ENCODE measurements around the gene DDX43.

DDX43 gene

DNA sequence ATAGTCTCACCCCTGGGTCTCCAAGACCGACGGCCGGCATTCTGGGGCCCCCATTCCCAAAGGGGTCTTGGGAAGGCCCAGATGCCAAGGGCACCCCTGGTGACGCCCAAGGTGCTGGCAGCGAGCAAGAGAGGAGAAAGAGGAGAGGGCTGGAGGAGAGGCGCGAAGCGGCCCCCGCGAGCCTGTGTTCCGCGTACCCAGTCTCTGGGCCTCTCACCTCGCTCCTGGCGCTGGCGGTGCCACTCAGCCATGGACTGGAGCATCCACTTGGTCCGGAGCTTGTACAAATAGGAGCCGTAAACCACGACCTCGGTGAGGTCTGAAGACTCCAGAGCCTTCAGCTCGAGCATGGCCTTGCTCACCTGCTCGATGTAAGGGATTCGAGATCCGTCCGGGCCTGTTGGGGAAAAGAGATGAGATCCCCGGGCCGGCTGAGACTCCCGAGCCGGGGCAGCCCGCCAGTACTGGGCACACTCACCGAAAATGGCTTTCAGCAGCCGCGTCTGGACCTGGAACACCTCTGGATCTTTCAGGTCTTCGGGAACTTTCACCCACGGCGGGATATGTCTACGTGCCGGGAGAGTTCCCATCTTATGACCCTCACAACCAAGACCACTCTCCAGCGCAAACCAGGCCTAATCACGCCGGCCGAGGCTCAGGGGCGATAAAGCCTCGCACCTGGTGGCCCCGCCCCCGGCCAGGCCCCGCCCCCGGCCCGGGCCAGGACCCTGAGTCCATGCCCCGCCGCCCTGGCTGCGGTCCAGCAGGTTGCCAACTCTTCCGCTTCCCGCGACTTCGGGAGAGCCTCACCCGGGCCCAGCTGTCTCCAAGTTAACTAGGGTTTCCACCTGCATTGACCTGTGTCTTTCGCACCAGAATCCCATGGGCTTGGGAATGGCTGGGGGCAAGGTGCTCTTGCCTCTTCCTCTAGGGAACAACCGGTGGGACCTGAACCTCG lies 40.7 kb upstream of the DDX43 start, which contains the start of gene DPPA5:
Gene DPPA5, minus strand, starts transcription at position 641 of the 958 bp plus-strand sequence. Its CDS starts 51 bp downstream, at position 590.
- H3K36me3 ChIP-seq (ENCODE audit: control insufficient read depth in 1 of 2, insufficient read depth in 2 of 2, low read depth in 1 of 2, low read length in 2 of 2): no peaks in the 10 kb centered on the region
- H2AFZ ChIP-seq (ENCODE audit: low read depth, low read length): no peak within 1 kb of the TSS
- H2BK5ac ChIP-seq (ENCODE audit: low read depth, low read length, poor library complexity, severe bottlenecking): no peak within 1 kb of the TSS
- no peak within 1 kb of the TSS for H3K27ac ChIP-seq (ENCODE audit: low read length, poor library complexity, severe bottlenecking)
- H3K9ac ChIP-seq (ENCODE audit: low read length): no peak within 1 kb of the TSS
- H2BK120ac ChIP-seq (ENCODE audit: low read depth, low read length): no peak within 1 kb of the TSS
- H4K8ac ChIP-seq (ENCODE audit: low read length): no peak within 1 kb of the TSS
- no peak within 1 kb of the TSS for H3K4ac ChIP-seq (ENCODE audit: low read depth in 1 of 2, low read length in 2 of 2)
- H3K14ac ChIP-seq (ENCODE audit: low read length in 2 of 2): no peak within 1 kb of the TSS
- no peak for DNase-seq
- H3K18ac ChIP-seq (ENCODE audit: low read depth in 1 of 2, low read length in 2 of 2): no peak within 1 kb of the TSS
- H2BK12ac ChIP-seq (ENCODE audit: low read length in 2 of 2): no peak within 1 kb of the TSS
- H3K23ac ChIP-seq (ENCODE audit: low read length in 2 of 2): no peak within 1 kb of the TSS
- no peak within 1 kb of the TSS for H3K4me2 ChIP-seq (ENCODE audit: low read length, poor library complexity, severe bottlenecking)
- H2BK15ac ChIP-seq (ENCODE audit: low read depth, poor library complexity, severe bottlenecking): no peak within 1 kb of the TSS
- peaks cover 8 to 27% of the 10 kb centered on the region in 2 experiments for H3K27me3 ChIP-seq (ENCODE audit: control insufficient read depth in 1 of 2, insufficient read depth in 1 of 2, low read length in 2 of 2)
- H3K4me3 ChIP-seq (ENCODE audit: insufficient read depth in 1 of 2, low read depth in 1 of 2, low read length in 2 of 2): no peak within 1 kb of the TSS
- no peaks in the 10 kb centered on the region for H3K9me3 ChIP-seq (ENCODE audit: control insufficient read depth, low read length)
- 92% methylated on average over 58 of the region's 59 CpGs for WGBS
- H3K79me1 ChIP-seq (replicated peaks; ENCODE audit: low read length, poor library complexity, severe bottlenecking): no peaks in the 10 kb centered on the region
- no peaks in the 10 kb centered on the region for H3K4me1 ChIP-seq (ENCODE audit: control insufficient read depth, insufficient read depth, low read depth, low read length)
- H2AK5ac ChIP-seq (ENCODE audit: low read length, severe bottlenecking): no peak within 1 kb of the TSS
- no peak within 1 kb of the TSS for H4K91ac ChIP-seq (ENCODE audit: low read length)

- 96% methylated on average over 23 of the region's 23 CpGs for WGBS
- no peak within 1 kb of the TSS for H4K91ac ChIP-seq (ENCODE audit: low read length)
- no peak within 1 kb of the TSS for H3K23ac ChIP-seq (ENCODE audit: low read length in 2 of 2)
- no peak within 1 kb of the TSS for H3K4me3 ChIP-seq (ENCODE audit: insufficient read depth in 1 of 2, low read depth in 1 of 2, low read length in 2 of 2)
- H2BK15ac ChIP-seq (ENCODE audit: low read depth, poor library complexity, severe bottlenecking): no peak within 1 kb of the TSS
- no peak within 1 kb of the TSS for H2BK12ac ChIP-seq (ENCODE audit: low read length in 2 of 2)
- H2AFZ ChIP-seq (ENCODE audit: low read depth, low read length): no peak within 1 kb of the TSS
- H3K4me2 ChIP-seq (ENCODE audit: low read length, poor library complexity, severe bottlenecking): no peak within 1 kb of the TSS
- no peak within 1 kb of the TSS for H3K4ac ChIP-seq (ENCODE audit: low read depth in 1 of 2, low read length in 2 of 2)
- H3K18ac ChIP-seq (ENCODE audit: low read depth in 1 of 2, low read length in 2 of 2): no peak within 1 kb of the TSS
- H3K14ac ChIP-seq (ENCODE audit: low read length in 2 of 2): no peak within 1 kb of the TSS
- H3K27ac ChIP-seq (ENCODE audit: low read length, poor library complexity, severe bottlenecking): no peak within 1 kb of the TSS
- no peak for DNase-seq
- no peak within 1 kb of the TSS for H4K8ac ChIP-seq (ENCODE audit: low read length)
- no peaks in the 10 kb centered on the region for H3K27me3 ChIP-seq (ENCODE audit: control insufficient read depth in 1 of 2, insufficient read depth in 1 of 2, low read length in 2 of 2)
- no peaks in the 10 kb centered on the region for H3K36me3 ChIP-seq (ENCODE audit: control insufficient read depth in 1 of 2, insufficient read depth in 2 of 2, low read depth in 1 of 2, low read length in 2 of 2)
- no peak within 1 kb of the TSS for H3K9ac ChIP-seq (ENCODE audit: low read length)
- no peaks in the 10 kb centered on the region for H3K79me1 ChIP-seq (replicated peaks; ENCODE audit: low read length, poor library complexity, severe bottlenecking)
- H2AK5ac ChIP-seq (ENCODE audit: low read length, severe bottlenecking): no peak within 1 kb of the TSS
- no peak within 1 kb of the TSS for H2BK5ac ChIP-seq (ENCODE audit: low read depth, low read length, poor library complexity, severe bottlenecking)
- no peak within 1 kb of the TSS for H2BK120ac ChIP-seq (ENCODE audit: low read depth, low read length)
- no peaks in the 10 kb centered on the region for H3K4me1 ChIP-seq (ENCODE audit: control insufficient read depth, insufficient read depth, low read depth, low read length)
- H3K9me3 ChIP-seq (ENCODE audit: control insufficient read depth, low read length): no peaks in the 10 kb centered on the region
Measured at GRCh38 chr6:73362358-73362757, 32.3 kb upstream of the DDX43 start, which contains the start of gene KHDC3L. Gene KHDC3L (plus strand): TSS chr6:73362658. CDS start chr6:73362730, 72 bp downstream.

GRCh38 chr6:73362869-73363536 lies 31.6 kb upstream of the DDX43 start:
- no peaks in the 10 kb centered on the region for H3K9me3 ChIP-seq (ENCODE audit: control insufficient read depth, low read length)
- H3K9ac ChIP-seq (ENCODE audit: low read length): no peak overlapping the region
- no peak overlapping the region for H2BK15ac ChIP-seq (ENCODE audit: low read depth, poor library complexity, severe bottlenecking)
- H2BK12ac ChIP-seq (ENCODE audit: low read length in 2 of 2): no peak overlapping the region
- H3K27ac ChIP-seq (ENCODE audit: low read length, poor library complexity, severe bottlenecking): no peak overlapping the region
- no peak overlapping the region for H4K8ac ChIP-seq (ENCODE audit: low read length)
- H3K36me3 ChIP-seq (ENCODE audit: control insufficient read depth in 1 of 2, insufficient read depth in 2 of 2, low read depth in 1 of 2, low read length in 2 of 2): no peaks in the 10 kb centered on the region
- no peak overlapping the region for H2AFZ ChIP-seq (ENCODE audit: low read depth, low read length)
- H2BK5ac ChIP-seq (ENCODE audit: low read depth, low read length, poor library complexity, severe bottlenecking): no peak overlapping the region
- no peaks in the 10 kb centered on the region for H3K79me1 ChIP-seq (replicated peaks; ENCODE audit: low read length, poor library complexity, severe bottlenecking)
- H3K4ac ChIP-seq (ENCODE audit: low read depth in 1 of 2, low read length in 2 of 2): no peak overlapping the region
- no peaks in the 10 kb centered on the region for H3K27me3 ChIP-seq (ENCODE audit: control insufficient read depth in 1 of 2, insufficient read depth in 1 of 2, low read length in 2 of 2)
- no peak overlapping the region for H3K23ac ChIP-seq (ENCODE audit: low read length in 2 of 2)
- WGBS: 94% methylated on average over 31 of the region's 31 CpGs
- H3K14ac ChIP-seq (ENCODE audit: low read length in 2 of 2): no peak overlapping the region
- H2BK120ac ChIP-seq (ENCODE audit: low read depth, low read length): no peak overlapping the region
- no peak overlapping the region for H4K91ac ChIP-seq (ENCODE audit: low read length)
- H3K4me3 ChIP-seq (ENCODE audit: insufficient read depth in 1 of 2, low read depth in 1 of 2, low read length in 2 of 2): no peak overlapping the region
- no peaks in the 10 kb centered on the region for H3K4me1 ChIP-seq (ENCODE audit: control insufficient read depth, insufficient read depth, low read depth, low read length)
- H2AK5ac ChIP-seq (ENCODE audit: low read length, severe bottlenecking): no peak overlapping the region
- no peak for DNase-seq
- no peak overlapping the region for H3K4me2 ChIP-seq (ENCODE audit: low read length, poor library complexity, severe bottlenecking)
- H3K18ac ChIP-seq (ENCODE audit: low read depth in 1 of 2, low read length in 2 of 2): no peak overlapping the region

DNA sequence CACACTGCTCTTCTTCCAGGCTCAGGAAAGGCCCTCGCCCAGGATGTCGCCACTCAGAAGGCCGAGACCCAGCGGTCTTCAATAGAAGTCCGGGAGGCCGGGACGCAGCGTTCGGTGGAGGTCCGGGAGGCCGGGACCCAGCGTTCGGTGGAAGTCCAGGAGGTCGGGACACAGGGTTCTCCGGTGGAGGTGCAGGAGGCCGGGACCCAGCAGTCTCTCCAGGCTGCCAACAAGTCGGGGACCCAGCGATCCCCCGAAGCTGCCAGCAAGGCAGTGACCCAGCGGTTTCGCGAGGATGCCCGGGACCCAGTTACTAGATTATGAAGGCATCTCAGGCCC lies 31.1 kb upstream of the DDX43 start:
- no peak for DNase-seq
- no peaks in the 10 kb centered on the region for H3K79me1 ChIP-seq (replicated peaks; ENCODE audit: low read length, poor library complexity, severe bottlenecking)
- H3K27ac ChIP-seq (ENCODE audit: low read length, poor library complexity, severe bottlenecking): no peak overlapping the region
- H2AK5ac ChIP-seq (ENCODE audit: low read length, severe bottlenecking): no peak overlapping the region
- H4K8ac ChIP-seq (ENCODE audit: low read length): no peak overlapping the region
- no peak overlapping the region for H3K18ac ChIP-seq (ENCODE audit: low read depth in 1 of 2, low read length in 2 of 2)
- H2BK12ac ChIP-seq (ENCODE audit: low read length in 2 of 2): no peak overlapping the region
- H3K4me1 ChIP-seq (ENCODE audit: control insufficient read depth, insufficient read depth, low read depth, low read length): no peaks in the 10 kb centered on the region
- no peak overlapping the region for H3K4ac ChIP-seq (ENCODE audit: low read depth in 1 of 2, low read length in 2 of 2)
- H3K4me2 ChIP-seq (ENCODE audit: low read length, poor library complexity, severe bottlenecking): no peak overlapping the region
- no peak overlapping the region for H3K9ac ChIP-seq (ENCODE audit: low read length)
- no peak overlapping the region for H2AFZ ChIP-seq (ENCODE audit: low read depth, low read length)
- H3K4me3 ChIP-seq (ENCODE audit: insufficient read depth in 1 of 2, low read depth in 1 of 2, low read length in 2 of 2): no peak overlapping the region
- H2BK5ac ChIP-seq (ENCODE audit: low read depth, low read length, poor library complexity, severe bottlenecking): no peak overlapping the region
- no peak overlapping the region for H2BK15ac ChIP-seq (ENCODE audit: low read depth, poor library complexity, severe bottlenecking)
- H3K23ac ChIP-seq (ENCODE audit: low read length in 2 of 2): no peak overlapping the region
- no peak overlapping the region for H2BK120ac ChIP-seq (ENCODE audit: low read depth, low read length)
- no peaks in the 10 kb centered on the region for H3K9me3 ChIP-seq (ENCODE audit: control insufficient read depth, low read length)
- H3K14ac ChIP-seq (ENCODE audit: low read length in 2 of 2): no peak overlapping the region
- no peak overlapping the region for H4K91ac ChIP-seq (ENCODE audit: low read length)
- 94% methylated on average over 23 of the region's 23 CpGs for WGBS
- no peaks in the 10 kb centered on the region for H3K27me3 ChIP-seq (ENCODE audit: control insufficient read depth in 1 of 2, insufficient read depth in 1 of 2, low read length in 2 of 2)
- no peaks in the 10 kb centered on the region for H3K36me3 ChIP-seq (ENCODE audit: control insufficient read depth in 1 of 2, insufficient read depth in 2 of 2, low read depth in 1 of 2, low read length in 2 of 2)
